ENCODE measurements around the gene RTTN.
A peak's percentile ranks its signal among the peaks of the same experiment; 100 is the strongest.

RTTN gene

DNA sequence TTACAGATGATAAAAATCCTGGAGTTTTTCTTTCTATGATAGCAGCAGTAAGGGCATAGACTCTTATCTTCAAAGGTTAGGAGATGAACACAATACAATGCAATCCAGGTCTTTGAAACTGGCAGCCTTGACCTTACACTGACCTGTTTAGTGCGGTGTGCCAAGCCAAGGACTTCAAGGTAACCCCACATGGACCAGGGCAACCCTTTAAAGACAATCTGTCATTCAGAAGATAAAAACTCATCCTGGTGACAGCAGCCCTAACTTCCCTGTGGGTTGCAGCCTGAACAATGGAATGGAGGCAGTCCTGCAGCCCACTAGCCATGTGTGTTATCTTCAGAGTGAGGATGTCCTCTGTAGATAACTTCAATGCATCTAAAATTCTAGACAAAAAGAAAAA is 78.1 kb downstream of the RTTN start:
- TF ChIP-seq, protein P1, sequence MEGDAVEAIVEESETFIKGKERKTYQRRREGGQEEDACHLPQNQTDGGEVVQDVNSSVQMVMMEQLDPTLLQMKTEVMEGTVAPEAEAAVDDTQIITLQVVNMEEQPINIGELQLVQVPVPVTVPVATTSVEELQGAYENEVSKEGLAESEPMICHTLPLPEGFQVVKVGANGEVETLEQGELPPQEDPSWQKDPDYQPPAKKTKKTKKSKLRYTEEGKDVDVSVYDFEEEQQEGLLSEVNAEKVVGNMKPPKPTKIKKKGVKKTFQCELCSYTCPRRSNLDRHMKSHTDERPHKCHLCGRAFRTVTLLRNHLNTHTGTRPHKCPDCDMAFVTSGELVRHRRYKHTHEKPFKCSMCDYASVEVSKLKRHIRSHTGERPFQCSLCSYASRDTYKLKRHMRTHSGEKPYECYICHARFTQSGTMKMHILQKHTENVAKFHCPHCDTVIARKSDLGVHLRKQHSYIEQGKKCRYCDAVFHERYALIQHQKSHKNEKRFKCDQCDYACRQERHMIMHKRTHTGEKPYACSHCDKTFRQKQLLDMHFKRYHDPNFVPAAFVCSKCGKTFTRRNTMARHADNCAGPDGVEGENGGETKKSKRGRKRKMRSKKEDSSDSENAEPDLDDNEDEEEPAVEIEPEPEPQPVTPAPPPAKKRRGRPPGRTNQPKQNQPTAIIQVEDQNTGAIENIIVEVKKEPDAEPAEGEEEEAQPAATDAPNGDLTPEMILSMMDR (IDR thresholded peaks at IDR 0.05; ENCODE audit: low read length, missing control alignments): no peak
- no peak for DNase-seq (ENCODE audit: low read depth)
- no peak overlapping the region for H3K4me3 ChIP-seq (replicated peaks; ENCODE audit: low read depth, low read length)

DNA sequence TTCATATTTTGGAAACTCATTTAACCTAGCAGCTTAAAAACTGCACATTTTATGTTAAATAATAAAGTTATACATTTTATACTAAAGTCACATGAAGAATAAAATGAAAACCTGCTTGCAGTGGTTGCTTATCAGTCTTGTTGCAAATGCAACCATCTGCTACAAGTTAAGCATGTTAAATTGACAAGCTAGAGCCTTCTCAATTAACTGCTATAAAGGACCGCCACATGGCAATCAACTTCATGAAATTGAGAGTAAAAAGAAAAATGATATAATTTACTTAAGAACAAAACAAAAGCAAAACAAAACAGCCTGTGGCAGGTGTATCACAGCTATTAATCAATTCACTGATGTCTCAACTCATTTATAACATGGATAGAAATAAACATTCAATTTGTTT is 78.7 kb downstream of the RTTN start:
- no peak overlapping the region for H3K4me3 ChIP-seq (replicated peaks; ENCODE audit: low read depth, low read length)
- TF ChIP-seq, protein P1 (IDR thresholded peaks at IDR 0.05; ENCODE audit: low read length, missing control alignments): no peak
- DNase-seq (ENCODE audit: low read depth): no peak

DNA sequence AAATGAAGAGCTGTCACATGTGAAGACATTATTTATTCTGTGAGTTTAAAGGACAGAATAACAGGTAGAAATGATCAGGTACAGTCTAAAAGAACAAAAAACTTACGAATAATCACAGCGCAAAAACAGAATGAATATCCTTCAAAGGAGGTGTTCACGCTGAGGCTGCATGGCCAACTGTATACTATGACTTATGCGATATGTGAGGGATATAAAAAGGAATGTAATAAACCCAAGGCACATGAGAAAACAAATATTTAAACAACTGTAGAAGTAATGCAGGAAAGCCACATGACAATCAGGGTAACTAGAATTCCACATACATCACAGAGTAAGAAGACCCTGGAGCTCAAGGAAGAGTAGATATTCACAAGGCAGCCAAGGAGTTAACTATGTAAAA is 81.3 kb downstream of the RTTN start:
- no peak for DNase-seq (ENCODE audit: low read depth)
- H3K4me3 ChIP-seq (replicated peaks; ENCODE audit: low read depth, low read length): no peak overlapping the region
- TF ChIP-seq, protein P1 (IDR thresholded peaks at IDR 0.05; ENCODE audit: low read length, missing control alignments): no peak

DNA sequence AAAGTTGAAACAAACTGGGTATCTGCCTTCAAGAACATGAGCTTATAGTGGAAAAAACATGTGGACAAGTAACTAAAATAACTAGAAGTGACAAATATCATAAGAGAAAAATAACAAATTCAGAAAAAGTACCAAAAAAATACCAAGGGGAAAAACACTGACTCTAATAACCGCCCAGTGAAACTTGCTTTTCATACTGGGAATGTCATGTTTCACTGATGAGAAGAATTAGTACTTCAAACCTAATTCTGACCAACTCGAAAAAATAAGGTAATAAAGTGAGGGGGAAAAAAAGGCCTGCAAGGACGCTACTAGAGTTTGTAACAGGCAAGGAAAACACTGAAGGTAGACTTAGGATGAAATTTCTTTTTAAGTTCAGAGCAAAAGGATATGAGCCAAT is 83.6 kb downstream of the RTTN start:
- H3K4me3 ChIP-seq (replicated peaks; ENCODE audit: low read depth, low read length): no peak overlapping the region
- TF ChIP-seq, protein P1 (IDR thresholded peaks at IDR 0.05; ENCODE audit: low read length, missing control alignments): no peak
- DNase-seq (ENCODE audit: low read depth): no peak

DNA sequence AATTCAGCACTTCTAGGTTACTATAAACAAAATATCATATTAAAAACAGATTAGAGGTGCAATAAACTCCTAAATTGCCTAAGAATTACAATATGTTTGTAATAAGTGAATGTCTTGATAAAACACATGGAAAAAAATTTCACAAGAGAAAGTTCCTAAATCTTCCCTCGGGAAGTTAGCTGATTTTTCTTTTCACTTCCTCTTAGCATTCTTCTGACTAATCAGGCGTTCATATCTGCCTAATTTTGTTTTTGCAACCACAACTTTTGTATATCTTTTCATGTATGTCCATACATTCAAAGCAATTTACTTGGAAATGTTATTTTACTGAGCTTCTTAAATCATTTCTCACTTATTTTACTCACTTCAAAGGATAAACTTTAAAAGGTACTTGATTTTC is 88.5 kb downstream of the RTTN start:
- TF ChIP-seq, protein P1 (IDR thresholded peaks at IDR 0.05; ENCODE audit: low read length, missing control alignments): no peak
- peak; percentile 10 for DNase-seq (ENCODE audit: low read depth)
- H3K4me3 ChIP-seq (replicated peaks; ENCODE audit: low read depth, low read length): no peak overlapping the region

DNA sequence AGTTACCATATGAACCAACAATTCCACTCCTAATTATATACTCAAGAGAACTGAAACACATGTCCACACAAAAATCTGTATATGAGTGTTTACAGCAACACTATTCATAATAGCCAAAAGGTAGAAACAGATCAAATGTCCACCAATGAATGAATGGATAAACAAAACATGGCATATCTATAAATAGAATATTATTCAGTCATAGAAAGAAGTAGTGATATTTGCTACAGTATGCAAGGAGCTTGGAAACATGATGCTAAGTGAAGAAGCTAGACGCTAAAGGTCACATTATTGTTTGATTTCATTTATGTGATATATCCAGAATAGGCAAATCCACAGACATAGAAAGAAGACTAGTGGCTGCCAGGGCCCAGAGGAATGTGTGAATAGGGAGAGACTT is 92.0 kb downstream of the RTTN start:
- TF ChIP-seq, protein P1 (IDR thresholded peaks at IDR 0.05; ENCODE audit: low read length, missing control alignments): no peak
- DNase-seq (ENCODE audit: low read depth): no peak
- H3K4me3 ChIP-seq (replicated peaks; ENCODE audit: low read depth, low read length): no peak overlapping the region

DNA sequence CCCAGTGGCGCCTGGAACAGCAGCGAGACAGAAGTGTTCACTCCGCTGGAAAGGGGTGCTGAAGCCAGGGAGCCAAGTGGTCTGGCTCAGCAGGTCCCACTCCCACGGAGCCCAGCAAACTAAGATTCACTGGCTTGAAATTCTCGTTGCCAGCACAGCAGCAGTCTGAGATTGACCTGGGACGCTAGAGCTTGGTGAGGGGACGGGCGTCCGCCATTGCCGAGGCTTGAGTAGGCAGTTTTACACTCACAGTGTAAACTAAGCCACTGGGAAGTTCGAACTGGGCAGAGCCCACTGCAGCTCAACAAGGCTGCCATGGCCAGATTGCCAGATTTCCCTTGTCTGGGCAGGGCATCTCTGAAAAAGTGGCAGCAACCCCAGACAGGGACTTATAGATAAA is 94.8 kb downstream of the RTTN start:
- TF ChIP-seq, protein P1 (IDR thresholded peaks at IDR 0.05; ENCODE audit: low read length, missing control alignments): no peak
- no peak overlapping the region for H3K4me3 ChIP-seq (replicated peaks; ENCODE audit: low read depth, low read length)
- no peak for DNase-seq (ENCODE audit: low read depth)

Data from fibroblast of pulmonary artery (primary cell).